GM23338 (cell line): Measurements from ENCODE around the gene KIF6. TPM values are rescaled to one million over a fixed set of nuclear protein-coding genes. Genes with fewer than 3 reads are reported as not detected.

Experiments used
- CREB1 ChIP-seq: fragments of 250-450 bp; sonication (Bioruptor Pico); IDR thresholded peaks from 2 replicates; pipeline ENCODE4 v1.5.0; 2020; ENCODE audit warnings: low read depth, mild to moderate bottlenecking, moderate library complexity
- ETS1 ChIP-seq: IDR thresholded peaks from 2 replicates; pipeline ENCODE4 v1.6.1; 2016; ENCODE audit warnings: antibody characterized with exemption
- EZH2 ChIP-seq: fragments of 200-600 bp; sonication (generic); IDR thresholded peaks from one replicate; pipeline ENCODE4 v1.8.0; 2017; ENCODE audit warnings: antibody characterized with exemption, mild to moderate bottlenecking, low read depth; ENCODE audit not compliant: unreplicated experiment
- EZH2phosphoT487 ChIP-seq: fragments of 200-600 bp; sonication (generic); IDR thresholded peaks from one replicate; pipeline ENCODE4 v1.8.1; 2018; ENCODE audit warnings: antibody characterized with exemption; ENCODE audit not compliant: unreplicated experiment
- JUNB ChIP-seq: IDR thresholded peaks from one replicate; pipeline ENCODE4 v1.6.1; 2016; ENCODE audit warnings: antibody characterized with exemption; ENCODE audit not compliant: unreplicated experiment
- NANOG ChIP-seq: IDR thresholded peaks from 2 replicates; pipeline ENCODE4 v1.6.1; 2016; ENCODE audit warnings: antibody characterized with exemption, borderline replicate concordance
- POLR2AphosphoS5 ChIP-seq: IDR thresholded peaks from 2 replicates; pipeline ENCODE4 v1.6.1; 2016; ENCODE audit warnings: antibody characterized with exemption, low read depth
- REST ChIP-seq: IDR thresholded peaks from one replicate; pipeline ENCODE4 v1.6.1; 2018; ENCODE audit warnings: antibody characterized with exemption; ENCODE audit not compliant: unreplicated experiment
- STAT1 ChIP-seq: IDR thresholded peaks from one replicate; pipeline ENCODE4 v1.6.1; 2016; ENCODE audit warnings: antibody characterized with exemption; ENCODE audit not compliant: unreplicated experiment
- ZNF331 ChIP-seq: fragments of 250-450 bp; sonication (Bioruptor Pico); IDR thresholded peaks from 2 replicates; pipeline ENCODE4 v1.5.0; 2020; ENCODE audit warnings: low read depth, mild to moderate bottlenecking, moderate library complexity
- ZNF462 ChIP-seq: fragments of 250-450 bp; sonication (Bioruptor Pico); IDR thresholded peaks from 2 replicates; pipeline ENCODE4 v1.5.0; 2020; ENCODE audit warnings: mild to moderate bottlenecking, moderate library complexity
- polyA plus RNA-seq: library from polyadenylated mRNA; unstranded; fragments of >200 nt; fragmentation: Nextera tagmentation; extraction: Ambion mirVana; gene quantifications from 2 replicates; pipeline ENCODE4 v1.2.1, GENCODE V29; 2016
- total RNA-seq: library from RNA; depleted of rRNA; stranded (reverse); fragments of >200 nt; shearing (Covaris generic); gene quantifications from 2 replicates; pipeline ENCODE4 v1.2.3, GENCODE V29; 2014

The KIF6 gene
- total and polyA plus RNA-seq, 2 experiments from 2014 or later: 0.87 to 1.7 TPM

- TF ChIP-seq ZNF462 (CRISPR knock-in tag) (no peak), EZH2phosphoT487 (no peak), ZNF331 (no peak), POLR2AphosphoS5 (no peak), CREB1 (no peak), JUNB (no peak), EZH2 (no peak), STAT1 (no peak), REST (no peak), NANOG (no peak), ETS1 (no peak)
Observed at GRCh38 chr6:39499053-39499452, 226.2 kb downstream of the KIF6 start (continued).
